GM11168 (cell line): Measurements from ENCODE around the gene METTL8.

Source experiments
- in situ Hi-C: fragments of 300-500 bp; cut with MboI; formaldehyde crosslinking; loops from one replicate; pipeline ENCODE4 v1.12.0; 2022; ENCODE audit warnings: low sequenced_read_pairs; ENCODE audit not compliant: unreplicated experiment

Gene METTL8

DNA sequence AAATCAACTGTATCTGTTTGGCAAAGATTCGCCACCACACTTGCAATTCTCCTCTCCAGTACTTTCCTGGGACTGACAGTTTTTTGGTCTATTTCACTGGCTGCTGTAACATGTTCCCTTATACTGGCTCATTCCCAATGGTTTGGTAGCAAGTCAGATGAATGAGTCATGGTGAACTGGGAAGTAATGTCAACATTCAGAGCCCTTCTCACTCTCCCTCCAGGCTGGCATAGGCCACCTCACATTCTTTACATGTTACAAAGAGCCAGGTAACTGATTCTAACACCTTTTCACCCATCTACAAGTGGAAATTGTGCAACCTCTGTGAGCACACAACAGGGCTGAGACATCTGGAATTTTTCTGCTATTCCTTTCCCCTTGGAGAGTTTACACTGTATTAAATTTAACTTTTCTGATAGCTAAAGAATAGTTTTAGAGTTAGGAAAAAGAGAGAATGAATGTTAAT, 161.8 kb downstream of the METTL8 start:
- in situ Hi-C loops: no loop called here

DNA sequence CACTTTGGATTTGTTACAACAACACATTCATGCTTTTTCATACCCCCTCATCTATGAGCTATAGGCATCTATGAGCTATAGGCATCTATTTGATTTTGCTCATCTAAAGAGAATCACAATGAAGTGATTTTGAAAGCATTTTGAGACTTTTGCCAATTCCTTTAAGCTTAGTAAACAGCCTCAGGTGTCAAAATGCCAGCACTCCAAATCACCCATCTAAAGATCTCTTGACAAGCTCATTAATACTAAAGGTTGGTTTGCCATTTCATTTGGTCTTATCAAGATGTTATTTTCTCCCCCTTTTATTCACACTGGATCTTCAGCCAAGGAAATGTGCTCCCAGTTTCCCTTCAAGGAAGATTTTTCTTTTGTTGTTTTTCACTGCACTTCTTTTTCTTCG, 162.4 kb downstream of the METTL8 start:
- in situ Hi-C loops: no loop called here

GRCh38 chr2:171267855-171268629, 165.7 kb downstream of the METTL8 start:
- in situ Hi-C loops: no loop called here
